CD8-positive, alpha-beta memory T cell (primary cell): ENCODE data around the gene KCNE4. TPM values are rescaled to one million over a fixed set of nuclear protein-coding genes. Genes with fewer than 3 reads are reported as not detected.

ENCODE experiments used
- CTCF ChIA-PET: fragments of 350-600 bp; sonication (Branson Sonifier 250); formaldehyde crosslinking; loops from one replicate; lab custom pipeline; 2021; ENCODE audit warnings: antibody characterized with exemption; lab: Charles Lee
- POLR2A ChIA-PET: fragments of 350-600 bp; sonication (Branson Sonifier 250); formaldehyde crosslinking; loops from one replicate; lab custom pipeline; 2021; ENCODE audit warnings: antibody characterized with exemption; lab: Charles Lee
- DNase-seq, 5 donors: peaks; one replicate each; pipeline versions ENCODE4 v3.0.0 to v3.0.0-alpha.2; 2020 to 2022; ENCODE audit warnings: mixed read lengths in 1 of 5
- H3K27ac ChIP-seq: one replicate; pipeline ENCODE4 v1.7.0; 2013; ENCODE audit warnings: low read depth, mild to moderate bottlenecking, low read length, moderate library complexity
- H3K27me3 ChIP-seq: 2 replicates; pipeline ENCODE4 v1.7.0; 2013; ENCODE audit warnings: low read length, mild to moderate bottlenecking; ENCODE audit not compliant: insufficient read depth, poor library complexity, severe bottlenecking
- H3K36me3 ChIP-seq: 2 replicates; pipeline ENCODE4 v1.7.0; 2013; ENCODE audit warnings: mild to moderate bottlenecking, low read length, moderate library complexity; ENCODE audit not compliant: insufficient read depth
- H3K4me1 ChIP-seq: 2 replicates; pipeline ENCODE4 v1.7.0; 2013; ENCODE audit warnings: mild to moderate bottlenecking, low read length, moderate library complexity; ENCODE audit not compliant: insufficient read depth
- H3K4me3 ChIP-seq: 2 replicates; pipeline ENCODE4 v1.7.0; 2013; ENCODE audit warnings: mild to moderate bottlenecking, low read length
- H3K9me3 ChIP-seq: 2 replicates; pipeline ENCODE4 v1.7.0; 2013; ENCODE audit warnings: mild to moderate bottlenecking, low read length
- H3K27ac Mint-ChIP-seq, 8 donors: one replicate each; pipeline ENCODE4 v1.8.0; 2020 to 2021; ENCODE audit warnings: mixed read lengths in 8 of 8, mild to moderate bottlenecking in 6 of 8, inconsistent platforms in 3 of 8, moderate library complexity in 3 of 8
- H3K27me3 Mint-ChIP-seq, 2 donors: one replicate each; pipeline ENCODE4 v1.8.0; 2020 to 2021; ENCODE audit warnings: mixed read lengths in 2 of 2, mild to moderate bottlenecking in 1 of 2, moderate library complexity in 1 of 2
- H3K36me3 Mint-ChIP-seq, 3 donors: one replicate each; pipeline ENCODE4 v1.8.0; 2020 to 2021; ENCODE audit warnings: mixed read lengths in 3 of 3, inconsistent platforms in 1 of 3, mild to moderate bottlenecking in 1 of 3
- H3K4me1 Mint-ChIP-seq, 3 donors: one replicate each; pipeline ENCODE4 v1.8.0; 2020 to 2021; ENCODE audit warnings: mixed read lengths in 3 of 3, inconsistent platforms in 1 of 3, mild to moderate bottlenecking in 1 of 3
- H3K4me3 Mint-ChIP-seq, 7 donors: one replicate each; pipeline ENCODE4 v1.8.0; 2020 to 2021; ENCODE audit warnings: mixed read lengths in 7 of 7, mild to moderate bottlenecking in 6 of 7, moderate library complexity in 4 of 7, inconsistent platforms in 2 of 7
- H3K9me3 Mint-ChIP-seq, 5 donors: one replicate each; pipeline ENCODE4 v1.8.0; 2020 to 2022; ENCODE audit warnings: mixed read lengths in 5 of 5, mild to moderate bottlenecking in 3 of 5, moderate library complexity in 2 of 5, inconsistent platforms in 1 of 5
- polyA plus RNA-seq: library from polyadenylated mRNA; unstranded; fragments of 300-500 nt; fragmentation: Illumina TruSeq; gene quantifications from one replicate; pipeline ENCODE4 v1.2.3, GENCODE V29; 2021
- total RNA-seq, 2 experiments: library from RNA; stranded (reverse); gene quantifications; one replicate each; pipeline ENCODE4 v1.2.3, GENCODE V29; 2021

The KCNE4 gene
- total and polyA plus RNA-seq, 3 experiments from 2014 or later, result not detected

DNA sequence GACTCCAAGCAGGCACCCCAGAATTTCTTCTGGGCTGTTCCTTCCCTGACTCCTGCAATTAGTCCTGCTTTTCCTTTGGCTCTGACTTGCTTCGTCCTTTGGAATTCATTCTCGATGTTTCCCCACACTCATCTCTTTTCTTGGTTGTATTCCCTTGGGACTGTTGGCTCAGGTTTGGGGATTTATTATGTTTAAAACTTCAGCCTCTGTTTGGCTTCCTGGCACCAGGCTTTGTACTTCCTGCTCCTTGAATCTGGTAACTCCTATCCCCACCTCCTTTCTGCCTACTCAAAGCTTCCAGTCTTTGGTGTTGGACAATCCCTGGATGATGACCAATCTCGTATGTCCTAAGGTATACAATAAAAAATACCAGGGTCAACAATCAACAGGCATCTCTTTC lies 1.8 kb upstream of the KCNE4 start:
- Mint-ChIP-seq H3K27ac (peak overlapping the region in 1 of 8 donors; percentile 29), H3K9me3 (peaks cover 0 to 6% (median 3%) of the 10 kb centered on the region in 5 donors), H3K4me3 (no peak overlapping the region), H3K27me3 (peaks cover 8 to 16% of the 10 kb centered on the region in 2 donors), H3K36me3 (no peaks in the 10 kb centered on the region), H3K4me1 (no peaks in the 10 kb centered on the region)
- no peaks in the 10 kb centered on the region for H3K36me3 ChIP-seq
- CTCF ChIA-PET, result no interaction called here
- no peak overlapping the region for H3K4me3 ChIP-seq
- no peak overlapping the region for H3K27ac ChIP-seq
- POLR2A ChIA-PET, result no interaction called here
- no peaks in the 10 kb centered on the region for H3K4me1 ChIP-seq
- no peak for DNase-seq
- no peaks in the 10 kb centered on the region for H3K9me3 ChIP-seq
- no peaks in the 10 kb centered on the region for H3K27me3 ChIP-seq

DNA sequence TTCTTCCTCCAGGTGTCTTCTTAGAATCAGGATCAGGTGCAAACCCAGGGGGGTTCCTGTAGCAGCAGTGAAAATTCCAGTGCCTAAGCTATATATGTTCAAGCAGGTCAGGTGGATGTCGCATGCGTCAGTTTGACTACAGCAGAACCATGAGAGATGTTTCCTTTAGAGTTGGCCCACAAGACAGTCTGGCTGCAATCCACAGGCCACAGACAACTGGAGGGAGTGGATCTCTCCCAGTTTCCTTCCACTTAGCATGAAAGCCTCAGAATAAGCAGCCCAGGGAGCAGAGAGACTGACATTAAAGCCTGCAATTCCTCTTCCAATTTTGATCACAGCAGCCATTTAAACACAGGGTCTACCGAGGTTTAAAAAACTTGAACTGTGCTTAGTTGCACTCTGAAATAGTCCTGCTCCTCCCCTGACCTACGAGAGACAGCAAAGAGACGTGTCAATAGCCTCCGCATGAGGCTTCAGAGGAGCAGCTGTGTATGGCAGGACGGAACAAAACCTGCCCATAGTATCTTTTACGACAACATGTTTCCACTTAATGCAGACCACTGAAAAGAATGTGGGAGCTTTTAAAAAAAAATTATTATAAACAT lies 988 bp upstream of the KCNE4 start:
- no peaks in the 10 kb centered on the region for H3K36me3 ChIP-seq
- no peaks in the 10 kb centered on the region for H3K27me3 ChIP-seq
- H3K4me1 Mint-ChIP-seq, result no peaks in the 10 kb centered on the region
- H3K4me3 ChIP-seq, result no peak overlapping the region
- no peaks in the 10 kb centered on the region for H3K36me3 Mint-ChIP-seq
- no peak overlapping the region for H3K4me3 Mint-ChIP-seq
- no peaks in the 10 kb centered on the region for H3K9me3 ChIP-seq
- peaks cover 0 to 6% (median 3%) of the 10 kb centered on the region in 5 donors for H3K9me3 Mint-ChIP-seq
- peaks cover 8 to 15% of the 10 kb centered on the region in 2 donors for H3K27me3 Mint-ChIP-seq
- no peak overlapping the region for H3K27ac Mint-ChIP-seq
- DNase-seq, result no peak
- H3K27ac ChIP-seq, result no peak overlapping the region
- no peaks in the 10 kb centered on the region for H3K4me1 ChIP-seq
- ChIA-PET CTCF (no interaction called here), POLR2A (no interaction called here)

DNA sequence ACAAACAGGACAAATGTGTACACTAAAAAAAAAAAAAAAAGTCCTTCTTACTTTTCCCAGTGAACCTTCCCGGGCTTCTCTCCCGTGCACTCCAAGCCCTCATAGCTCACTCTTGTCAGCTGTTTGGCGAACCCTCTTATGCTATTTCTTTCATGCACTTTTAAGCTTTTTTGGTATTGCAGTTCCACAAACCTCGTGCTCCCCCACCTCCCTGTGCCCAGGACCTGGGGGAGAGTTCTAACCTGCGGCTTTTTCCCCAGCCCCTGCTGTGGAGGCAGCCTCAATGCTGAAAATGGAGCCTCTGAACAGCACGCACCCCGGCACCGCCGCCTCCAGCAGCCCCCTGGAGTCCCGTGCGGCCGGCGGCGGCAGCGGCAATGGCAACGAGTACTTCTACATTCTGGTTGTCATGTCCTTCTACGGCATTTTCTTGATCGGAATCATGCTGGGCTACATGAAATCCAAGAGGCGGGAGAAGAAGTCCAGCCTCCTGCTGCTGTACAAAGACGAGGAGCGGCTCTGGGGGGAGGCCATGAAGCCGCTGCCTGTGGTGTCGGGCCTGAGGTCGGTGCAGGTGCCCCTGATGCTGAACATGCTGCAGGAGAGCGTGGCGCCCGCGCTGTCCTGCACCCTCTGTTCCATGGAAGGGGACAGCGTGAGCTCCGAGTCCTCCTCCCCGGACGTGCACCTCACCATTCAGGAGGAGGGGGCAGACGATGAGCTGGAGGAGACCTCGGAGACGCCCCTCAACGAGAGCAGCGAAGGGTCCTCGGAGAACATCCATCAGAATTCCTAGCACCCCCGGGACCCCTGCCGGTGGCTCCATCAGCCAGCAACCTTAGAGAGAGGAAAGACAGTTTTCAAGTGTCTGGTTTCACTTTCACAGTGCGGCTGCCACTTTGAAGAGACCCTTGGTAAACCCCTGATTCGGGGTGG lies 826 bp downstream of the KCNE4 start:
- Mint-ChIP-seq H3K27ac (no peak overlapping the region), H3K36me3 (no peaks in the 10 kb centered on the region), H3K27me3 (peaks cover 7 to 9% of the 10 kb centered on the region in 2 donors), H3K4me1 (no peaks in the 10 kb centered on the region), H3K4me3 (no peak overlapping the region), H3K9me3 (peaks cover 0 to 4% (median 1%) of the 10 kb centered on the region in 5 donors)
- CTCF ChIA-PET, result no interaction called here
- Histone ChIP-seq H3K27me3 (no peaks in the 10 kb centered on the region), H3K9me3 (no peaks in the 10 kb centered on the region), H3K4me1 (no peaks in the 10 kb centered on the region), H3K4me3 (no peak overlapping the region), H3K27ac (no peak overlapping the region), H3K36me3 (no peaks in the 10 kb centered on the region)
- POLR2A ChIA-PET, result no interaction called here
- DNase-seq, result no peak

DNA sequence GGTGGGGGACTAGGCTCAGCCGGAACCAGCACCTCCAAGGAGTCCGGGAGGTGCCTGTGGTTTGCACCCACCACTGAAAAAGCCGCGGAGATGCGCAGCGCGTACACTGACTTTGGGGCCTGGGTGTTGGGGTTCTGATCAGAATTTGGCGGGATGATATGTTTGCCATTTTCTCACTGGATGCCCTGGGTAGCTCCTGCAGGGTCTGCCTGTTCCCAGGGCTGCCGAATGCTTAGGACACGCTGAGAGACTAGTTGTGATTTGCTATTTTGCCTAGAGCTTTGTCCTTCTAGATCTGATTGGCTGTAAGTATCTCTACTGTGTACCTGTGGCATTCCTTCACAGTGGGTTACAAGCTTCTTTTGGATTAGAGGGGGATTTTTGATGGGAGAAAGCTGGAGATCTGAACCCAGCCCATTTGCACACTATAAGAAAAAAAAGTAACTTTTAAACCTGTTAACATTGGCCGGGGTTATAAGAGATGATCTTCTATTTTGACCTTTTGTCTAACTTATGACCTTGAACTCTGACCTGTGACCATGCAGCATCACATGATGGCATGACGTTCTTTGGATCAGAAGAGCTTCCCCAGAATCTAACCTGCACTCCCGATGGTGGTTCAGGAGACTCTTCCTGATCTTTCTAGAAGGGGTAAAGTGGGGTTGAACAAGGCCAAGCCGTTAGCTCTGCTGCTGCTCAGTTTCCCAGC lies 1.6 kb downstream of the KCNE4 start:
- no peaks in the 10 kb centered on the region for H3K36me3 ChIP-seq
- Mint-ChIP-seq H3K36me3 (no peaks in the 10 kb centered on the region), H3K4me1 (no peaks in the 10 kb centered on the region), H3K27ac (no peak overlapping the region), H3K27me3 (peaks cover 9% of the 10 kb centered on the region in 2 donors), H3K4me3 (no peak overlapping the region), H3K9me3 (peaks cover 0 to 4% (median 0%) of the 10 kb centered on the region in 5 donors)
- H3K27me3 ChIP-seq, result no peaks in the 10 kb centered on the region
- no peak overlapping the region for H3K4me3 ChIP-seq
- CTCF ChIA-PET, result no interaction called here
- no peak for DNase-seq
- no peak overlapping the region for H3K27ac ChIP-seq
- H3K4me1 ChIP-seq, result no peaks in the 10 kb centered on the region
- no peaks in the 10 kb centered on the region for H3K9me3 ChIP-seq
- POLR2A ChIA-PET, result no interaction called here

DNA sequence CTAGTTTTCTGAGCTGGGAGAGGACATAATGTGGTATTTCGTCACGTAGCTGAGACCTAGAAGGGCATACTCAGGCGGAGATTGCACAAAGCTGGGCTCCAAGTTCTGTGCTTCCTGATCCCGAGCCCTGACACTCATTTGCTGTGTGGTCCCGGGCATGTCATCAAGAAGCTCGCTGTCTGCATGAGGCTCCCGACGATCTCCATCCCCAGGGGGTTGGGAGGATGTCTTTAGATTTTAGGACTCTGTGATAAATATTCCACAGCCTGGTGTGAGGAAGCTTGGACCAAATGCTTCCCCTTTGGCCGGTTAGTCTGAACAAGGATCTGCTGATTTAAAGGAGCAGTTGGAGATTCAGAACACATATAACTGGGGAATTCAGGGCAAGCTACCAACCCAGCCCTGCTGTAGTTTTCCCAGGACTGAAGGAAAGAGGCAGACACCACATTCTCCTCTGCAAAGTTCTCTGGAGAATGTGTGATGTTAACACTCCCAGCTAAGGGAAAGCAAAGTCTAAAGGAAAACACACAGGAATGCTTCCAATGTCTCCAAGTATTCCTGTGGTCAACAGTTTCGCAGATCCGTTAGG lies 2.3 kb downstream of the KCNE4 start:
- Mint-ChIP-seq H3K27me3 (peaks cover 9% of the 10 kb centered on the region in 2 donors), H3K4me3 (no peak overlapping the region), H3K27ac (no peak overlapping the region), H3K36me3 (no peaks in the 10 kb centered on the region), H3K4me1 (no peaks in the 10 kb centered on the region), H3K9me3 (peaks cover 0 to 4% (median 0%) of the 10 kb centered on the region in 5 donors)
- Histone ChIP-seq H3K4me1 (no peaks in the 10 kb centered on the region), H3K36me3 (no peaks in the 10 kb centered on the region), H3K27me3 (no peaks in the 10 kb centered on the region), H3K9me3 (no peaks in the 10 kb centered on the region), H3K27ac (no peak overlapping the region), H3K4me3 (no peak overlapping the region)
- ChIA-PET POLR2A (no interaction called here), CTCF (no interaction called here)
- DNase-seq, result no peak

DNA sequence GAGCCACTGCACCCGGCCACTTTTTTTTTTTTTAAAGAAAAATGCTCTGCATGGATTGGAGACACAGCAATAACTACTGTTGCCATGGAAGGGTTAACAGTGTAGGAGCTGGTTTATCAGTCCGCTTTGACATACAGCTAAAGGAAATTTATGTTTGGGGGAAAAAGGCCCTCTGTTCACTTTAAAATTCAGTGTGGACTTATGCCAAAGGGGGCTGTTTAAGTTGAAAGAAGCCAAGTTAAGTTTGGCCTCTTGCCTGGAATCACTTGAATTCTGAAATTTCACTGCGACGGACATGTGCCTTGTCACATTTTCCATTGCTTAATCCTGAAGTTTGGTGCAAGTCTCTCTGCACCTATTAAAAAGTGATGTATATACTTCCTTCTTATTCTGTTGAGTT lies 3.1 kb downstream of the KCNE4 start:
- Histone ChIP-seq H3K36me3 (no peaks in the 10 kb centered on the region), H3K27me3 (no peaks in the 10 kb centered on the region), H3K27ac (no peak overlapping the region), H3K9me3 (no peaks in the 10 kb centered on the region), H3K4me1 (no peaks in the 10 kb centered on the region), H3K4me3 (no peak overlapping the region)
- Mint-ChIP-seq H3K9me3 (peaks cover 0 to 4% (median 0%) of the 10 kb centered on the region in 5 donors), H3K27me3 (peaks cover 8 to 9% of the 10 kb centered on the region in 2 donors), H3K36me3 (no peaks in the 10 kb centered on the region), H3K4me1 (no peaks in the 10 kb centered on the region), H3K4me3 (no peak overlapping the region), H3K27ac (no peak overlapping the region)
- DNase-seq, result no peak
- POLR2A ChIA-PET, result no interaction called here
- CTCF ChIA-PET, result no interaction called here

DNA sequence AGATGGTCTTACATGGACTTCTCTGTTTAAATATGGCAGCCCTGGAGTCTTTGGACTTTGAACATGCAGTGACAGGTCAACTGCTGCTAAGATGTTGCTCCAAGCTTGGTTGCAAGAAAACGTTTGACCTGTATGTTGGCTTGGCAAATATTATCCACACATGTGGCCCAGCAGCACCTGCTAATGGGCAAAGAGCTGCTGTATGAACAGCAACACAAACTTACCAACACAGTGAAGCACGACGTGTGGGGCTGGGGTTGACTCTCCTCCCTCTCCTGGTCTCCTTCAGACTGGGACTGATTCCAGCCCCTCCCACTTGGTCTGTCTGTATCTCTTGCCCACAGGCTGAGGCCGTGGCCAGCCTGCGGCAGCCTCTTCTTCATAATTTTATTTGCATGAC lies 3.8 kb downstream of the KCNE4 start:
- Histone ChIP-seq H3K27me3 (no peaks in the 10 kb centered on the region), H3K36me3 (no peaks in the 10 kb centered on the region), H3K4me1 (no peaks in the 10 kb centered on the region), H3K27ac (no peak overlapping the region), H3K4me3 (no peak overlapping the region), H3K9me3 (no peaks in the 10 kb centered on the region)
- Mint-ChIP-seq H3K4me1 (no peaks in the 10 kb centered on the region), H3K4me3 (no peak overlapping the region), H3K36me3 (no peaks in the 10 kb centered on the region), H3K27me3 (peaks cover 5 to 8% of the 10 kb centered on the region in 2 donors), H3K27ac (no peak overlapping the region), H3K9me3 (peaks cover 0 to 3% (median 0%) of the 10 kb centered on the region in 5 donors)
- CTCF ChIA-PET, result no interaction called here
- POLR2A ChIA-PET, result no interaction called here
- DNase-seq, result no peak
